Ureter (tissue), 1 donor: ENCODE data around the gene CR1. TPM values are rescaled to one million over a fixed set of nuclear protein-coding genes. Genes with fewer than 3 reads are reported as not detected.
"Not testable (repeated sequence)": the region's sequence is repeated elsewhere in the genome, so short reads cannot be mapped to it uniquely, and the experiment has no call there.

Experiments used
- DNase-seq: peaks from one replicate; pipeline ENCODE4 v3.0.0-alpha.2; 2020; ENCODE audit warnings: low spot score
- total RNA-seq: library from RNA; stranded (reverse); gene quantifications from one replicate; pipeline ENCODE4 v1.2.4, GENCODE V29; 2023
- donor health status: DM: yes; HTN: yes; CAD: no.

The CR1 gene
- total RNA-seq, 1 donor from 2014 or later, result 3.1 TPM

GRCh38 chr1:207581496-207582153, 85.7 kb downstream of the CR1 start:
- no peak for DNase-seq

- not testable (repeated sequence) for DNase-seq
Measured at GRCh38 chr1:207589506-207589905, 93.5 kb downstream of the CR1 start.

GRCh38 chr1:207591205-207591604, 95.2 kb downstream of the CR1 start:
- not testable (repeated sequence) for DNase-seq

- not testable (repeated sequence) for DNase-seq
Measured at GRCh38 chr1:207594095-207594494, 98.1 kb downstream of the CR1 start.

- DNase-seq, result no peak
Measured at GRCh38 chr1:207603777-207604176, 107.8 kb downstream of the CR1 start.

- DNase-seq, result no peak
Measured at GRCh38 chr1:207605444-207606361, 109.7 kb downstream of the CR1 start.

- no peak for DNase-seq
Measured at GRCh38 chr1:207606362-207606755, 110.4 kb downstream of the CR1 start.

GRCh38 chr1:207612762-207613161, 116.8 kb downstream of the CR1 start:
- DNase-seq, result no peak

- DNase-seq, result no peak
Measured at GRCh38 chr1:207619871-207620542, 124.0 kb downstream of the CR1 start.

- no peak for DNase-seq
Measured at GRCh38 chr1:207620543-207620893, 124.6 kb downstream of the CR1 start.

GRCh38 chr1:207625504-207626071, 129.6 kb downstream of the CR1 start:
- DNase-seq, result not testable (repeated sequence)

- no peak for DNase-seq
Measured at GRCh38 chr1:207626972-207627337, 131.0 kb downstream of the CR1 start.

- no peak for DNase-seq
Measured at GRCh38 chr1:207627496-207627895, 131.5 kb downstream of the CR1 start.

GRCh38 chr1:207628776-207629175, 132.8 kb downstream of the CR1 start:
- DNase-seq, result no peak

- no peak for DNase-seq
Measured at GRCh38 chr1:207631137-207631536, 135.2 kb downstream of the CR1 start.

GRCh38 chr1:207633226-207633625, 137.3 kb downstream of the CR1 start:
- DNase-seq, result no peak

GRCh38 chr1:207633699-207634289, 137.8 kb downstream of the CR1 start:
- not testable (repeated sequence) for DNase-seq

GRCh38 chr1:207634293-207634692, 138.3 kb downstream of the CR1 start:
- DNase-seq, result not testable (repeated sequence)

- not testable (repeated sequence) for DNase-seq
Measured at GRCh38 chr1:207635569-207636186, 139.7 kb downstream of the CR1 start.

- not testable (repeated sequence) for DNase-seq
Measured at GRCh38 chr1:207638487-207639145, 142.7 kb downstream of the CR1 start.

- not testable (repeated sequence) for DNase-seq
Measured at GRCh38 chr1:207639362-207639761, 143.4 kb downstream of the CR1 start.
